NT2/D1 (cell line): Measurements from ENCODE around the gene LILRA2.

ENCODE experiments used
- SUZ12 ChIP-seq: IDR thresholded peaks from 2 replicates; pipeline ENCODE4 v1.6.1; 2011; ENCODE audit not compliant: insufficient read length, insufficient read depth; ENCODE audit errors: extremely low read depth
- YY1 ChIP-seq: IDR thresholded peaks from 2 replicates; pipeline ENCODE4 v1.6.1; 2011; ENCODE audit not compliant: insufficient read length, insufficient read depth

- TF ChIP-seq SUZ12 = no peak
- no peak for TF ChIP-seq YY1
These were observed 31.9 kb upstream of the LILRA2 start for GRCh38 chr19:54541712-54542111.
